Activated T-helper 1 cell treated with anti-CD3 and anti-CD28 coated beads, Interleukin-12 subunit alpha, Interleukin-12 subunit beta, Interleukin-2, Interleukin-4 antibody, amounts not matched to agents 30 ng/mL and 10 ng/mL and 1 ng/mL, durations not matched to agents 14 hours and 24 hours and 36 hours (primary cell): ENCODE data around the gene SPAG8. TPM values are rescaled to one million over a fixed set of nuclear protein-coding genes. Genes with fewer than 3 reads are reported as not detected.
A peak's percentile ranks its signal among the peaks of the same experiment; 100 is the strongest.

Experiments
- DNase-seq: peaks from one replicate; pipeline ENCODE4 v3.0.0; 2021; ENCODE audit warnings: low spot score
- H3K27ac Mint-ChIP-seq: one replicate; pipeline ENCODE4 v1.8.0; 2021; ENCODE audit warnings: mild to moderate bottlenecking, mixed read lengths
- H3K27me3 Mint-ChIP-seq: one replicate; pipeline ENCODE4 v1.8.0; 2022; ENCODE audit warnings: mild to moderate bottlenecking, moderate library complexity, mixed read lengths; ENCODE audit not compliant: insufficient read depth
- H3K36me3 Mint-ChIP-seq: one replicate; pipeline ENCODE4 v1.8.0; 2021; ENCODE audit warnings: low read depth, mixed read lengths
- H3K4me1 Mint-ChIP-seq: one replicate; pipeline ENCODE4 v1.8.0; 2021; ENCODE audit warnings: low read depth, mixed read lengths
- H3K4me3 Mint-ChIP-seq: one replicate; pipeline ENCODE4 v1.8.0; 2021; ENCODE audit warnings: mild to moderate bottlenecking, moderate library complexity, mixed read lengths
- H3K9me3 Mint-ChIP-seq: one replicate; pipeline ENCODE4 v1.8.0; 2021; ENCODE audit warnings: mixed read lengths
- intact Hi-C: fragments of 100-400 bp; cut with micrococcal nuclease; formaldehyde crosslinking; loops from one replicate; pipeline ENCODE4 v1.15.1; 2024
- total RNA-seq: library from RNA; stranded (reverse); gene quantifications from 2 replicates; pipeline ENCODE4 v1.2.3, GENCODE V29; 2022

Gene SPAG8
- total RNA-seq, 1 donor from 2014 or later = 1.0 TPM

GRCh38 chr9:35831040-35831439 lies 19.0 kb upstream of the SPAG8 start:
- Mint-ChIP-seq H3K4me3 (peak overlapping the region; percentile 12), H3K36me3 (no peaks in the 10 kb centered on the region)

GRCh38 chr9:35829764-35830096 lies 17.7 kb upstream of the SPAG8 start:
- peak overlapping the region; percentile 72 for H3K27ac Mint-ChIP-seq
- H3K27me3 Mint-ChIP-seq = peaks cover 3% of the 10 kb centered on the region
- peak overlapping the region; percentile 87 for H3K4me3 Mint-ChIP-seq
- H3K4me1 Mint-ChIP-seq = peaks cover 25% of the 10 kb centered on the region
- H3K36me3 Mint-ChIP-seq = no peaks in the 10 kb centered on the region
- DNase-seq = no peak
- intact Hi-C loops = loop anchor here (1.0 to 10.0 kb wide), 12 partner anchors 14 to 712 kb away; partner anchors contain the start of genes ATOSB, CD72, CREB3 and GBA2
- no peaks in the 10 kb centered on the region for H3K9me3 Mint-ChIP-seq

More at GRCh38 chr9:35831040-35831439, 19.0 kb upstream of the SPAG8 start:
- DNase-seq = no peak
- H3K4me1 Mint-ChIP-seq = peaks cover 25% of the 10 kb centered on the region
- H3K27ac Mint-ChIP-seq = no peak overlapping the region
- peaks cover 3% of the 10 kb centered on the region for H3K27me3 Mint-ChIP-seq
- intact Hi-C loops = no loop called here
- no peaks in the 10 kb centered on the region for H3K9me3 Mint-ChIP-seq

DNA sequence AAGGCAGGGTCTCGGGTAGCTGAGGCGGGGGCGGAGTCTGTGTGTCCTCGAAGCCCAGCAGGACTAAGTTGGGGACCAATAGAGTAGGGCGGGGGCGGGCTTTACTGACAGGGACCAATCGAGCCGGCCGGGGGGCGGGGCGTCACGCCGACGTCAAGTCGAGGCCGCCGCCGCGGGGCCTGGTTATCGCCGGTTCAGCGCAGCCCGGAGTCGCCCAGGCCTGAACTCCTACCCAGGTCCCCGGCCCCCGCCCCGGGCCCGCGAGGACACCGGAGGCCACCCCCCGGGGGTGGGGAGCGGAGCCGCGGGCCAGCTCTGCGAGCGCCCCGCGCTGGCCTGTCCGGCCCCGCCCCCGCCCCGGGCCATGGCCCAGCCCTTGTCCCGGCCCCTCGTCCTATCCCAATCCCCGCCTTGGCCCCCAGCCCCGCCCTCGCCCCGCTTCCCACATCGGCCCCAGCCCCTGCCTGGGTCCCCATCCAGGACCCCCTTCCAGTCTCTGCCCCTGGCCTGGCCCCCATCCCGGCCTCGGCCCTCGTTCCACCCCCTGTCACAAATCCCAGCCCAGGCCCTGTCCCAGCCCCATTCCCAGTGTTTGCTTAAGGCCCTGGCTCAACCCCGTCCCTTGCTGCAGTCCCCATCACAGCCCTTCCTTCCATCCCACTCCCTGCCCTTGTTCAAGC lies 17.2 kb upstream of the SPAG8 start, which contains the start of gene TMEM8B:
Gene TMEM8B (plus strand): TSS at position 145 of the 680 bp plus-strand sequence. CDS start 220 bp downstream, at position 365.
- H3K9me3 Mint-ChIP-seq = no peaks in the 10 kb centered on the region
- H3K27me3 Mint-ChIP-seq = peaks cover 3% of the 10 kb centered on the region
- intact Hi-C loops = loop anchor here (1.0 to 10.0 kb wide), 12 partner anchors 14 to 712 kb away; partner anchors contain the start of genes ATOSB, CD72, CREB3 and GBA2
- peak; percentile 86 for DNase-seq
- H3K36me3 Mint-ChIP-seq = no peaks in the 10 kb centered on the region
- peaks cover 22% of the 10 kb centered on the region for H3K4me1 Mint-ChIP-seq
- H3K27ac Mint-ChIP-seq = peak within 1 kb of the TSS; percentile 89
- peak within 1 kb of the TSS; percentile 91 for H3K4me3 Mint-ChIP-seq

- intact Hi-C loops = loop anchor here (1.0 to 10.0 kb wide), 12 partner anchors 13 to 711 kb away; partner anchors contain the start of genes ATOSB, CD72, CREB3 and GBA2
- H3K36me3 Mint-ChIP-seq = no peaks in the 10 kb centered on the region
- peak within 1 kb of the TSS; percentile 89 for H3K27ac Mint-ChIP-seq
- H3K4me3 Mint-ChIP-seq = peak within 1 kb of the TSS; percentile 91
- peak; percentile 29 for DNase-seq
- H3K9me3 Mint-ChIP-seq = no peaks in the 10 kb centered on the region
- H3K27me3 Mint-ChIP-seq = peaks cover 3% of the 10 kb centered on the region
- peaks cover 22% of the 10 kb centered on the region for H3K4me1 Mint-ChIP-seq
These were observed 16.6 kb upstream of the SPAG8 start, which contains the start of gene FAM221B for GRCh38 chr9:35828716-35829083. FAM221B (minus strand) TSS chr9:35828732; CDS start chr9:35826161, 2,571 bp downstream.

DNA sequence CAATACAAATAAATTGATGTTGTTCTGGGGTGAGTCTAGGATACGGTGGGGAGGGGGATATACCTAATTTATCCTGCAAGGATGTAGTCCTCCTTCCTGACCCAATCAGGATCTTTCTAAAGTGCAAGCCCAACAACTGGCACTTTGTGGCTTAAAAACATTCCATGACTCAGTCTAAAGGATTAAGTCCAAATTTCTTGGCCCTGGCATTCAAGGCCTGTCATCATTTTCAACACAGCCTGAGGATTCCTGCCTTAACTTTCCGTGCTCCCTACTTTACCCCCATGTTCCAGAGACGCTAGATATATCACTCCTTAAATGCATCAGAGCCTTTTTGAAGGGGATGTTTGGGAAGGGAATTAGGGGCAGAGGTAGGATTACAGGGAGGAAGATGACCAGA lies 15.4 kb upstream of the SPAG8 start:
- intact Hi-C loops = loop anchor here (5.0 to 10.0 kb wide), 4 partner anchors 207 to 710 kb away; partner anchors contain the start of genes ATOSB, CD72, RECK and RNF38
- no peak for DNase-seq
- H3K4me3 Mint-ChIP-seq = peak overlapping the region; percentile 91
- peaks cover 3% of the 10 kb centered on the region for H3K27me3 Mint-ChIP-seq
- no peak overlapping the region for H3K27ac Mint-ChIP-seq
- H3K4me1 Mint-ChIP-seq = peaks cover 22% of the 10 kb centered on the region
- H3K36me3 Mint-ChIP-seq = no peaks in the 10 kb centered on the region
- no peaks in the 10 kb centered on the region for H3K9me3 Mint-ChIP-seq

- peaks cover 22% of the 10 kb centered on the region for H3K4me1 Mint-ChIP-seq
These were observed 14.1 kb upstream of the SPAG8 start for GRCh38 chr9:35826071-35826701.

GRCh38 chr9:35822926-35823325 lies 10.9 kb upstream of the SPAG8 start:
- Mint-ChIP-seq H3K36me3 (no peaks in the 10 kb centered on the region), H3K9me3 (no peaks in the 10 kb centered on the region), H3K4me1 (no peaks in the 10 kb centered on the region), H3K27ac (no peak overlapping the region), H3K27me3 (peaks cover 3% of the 10 kb centered on the region), H3K4me3 (no peak overlapping the region)
- intact Hi-C loops = loop anchor here (10.0 kb wide), 2 partner anchors 212 to 582 kb away; partner anchors contain the start of genes RECK and RNF38
- DNase-seq = no peak

More at GRCh38 chr9:35826071-35826701, 14.1 kb upstream of the SPAG8 start:
- intact Hi-C loops = loop anchor here (1.0 to 10.0 kb wide), 6 partner anchors 36 to 709 kb away; partner anchors contain the start of genes ATOSB, CD72, RECK and RNF38
- no peaks in the 10 kb centered on the region for H3K36me3 Mint-ChIP-seq
- no peaks in the 10 kb centered on the region for H3K9me3 Mint-ChIP-seq
- DNase-seq = peak; percentile 21
- peak overlapping the region; percentile 11 for H3K4me3 Mint-ChIP-seq
- H3K27me3 Mint-ChIP-seq = peaks cover 3% of the 10 kb centered on the region
- H3K27ac Mint-ChIP-seq = no peak overlapping the region

- Mint-ChIP-seq H3K4me1 (peaks cover 6% of the 10 kb centered on the region), H3K27me3 (peaks cover 6% of the 10 kb centered on the region), H3K9me3 (no peaks in the 10 kb centered on the region), H3K4me3 (no peak overlapping the region), H3K27ac (no peak overlapping the region), H3K36me3 (no peaks in the 10 kb centered on the region)
- DNase-seq = no peak
- intact Hi-C loops = loop anchor here (10.0 kb wide), 2 partner anchors 215 to 585 kb away; partner anchors contain the start of genes RECK and RNF38
These were observed 8.0 kb upstream of the SPAG8 start for GRCh38 chr9:35820076-35820475.

DNA sequence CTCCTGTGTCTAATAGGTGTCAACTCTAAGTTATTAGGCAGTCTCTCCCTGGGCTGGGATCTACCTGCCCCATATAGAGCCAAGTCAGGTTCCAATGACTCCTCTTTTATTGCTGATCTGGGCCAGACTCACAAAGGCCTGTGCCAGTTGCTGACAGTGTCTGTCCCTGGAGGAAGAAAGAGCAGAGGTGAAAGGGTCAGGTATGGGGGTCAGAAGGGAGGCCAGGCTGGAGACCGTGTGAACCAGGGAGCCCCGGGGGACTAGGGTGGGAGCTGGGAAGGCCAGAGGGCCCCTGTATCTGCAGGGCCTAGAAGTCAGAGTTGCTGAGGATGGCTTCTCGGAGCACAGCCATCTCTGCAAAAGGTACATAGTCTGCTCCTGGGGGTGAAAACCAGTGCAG lies 6.3 kb upstream of the SPAG8 start:
- intact Hi-C loops = loop anchor here (10.0 kb wide), 2 partner anchors 316 to 436 kb away; partner anchors contain the start of genes GLIPR2 and GNE
- Mint-ChIP-seq H3K27ac (no peak overlapping the region), H3K4me3 (no peak overlapping the region), H3K27me3 (peaks cover 6% of the 10 kb centered on the region), H3K36me3 (peaks cover 3% of the 10 kb centered on the region), H3K9me3 (no peaks in the 10 kb centered on the region), H3K4me1 (peaks cover 15% of the 10 kb centered on the region)
- DNase-seq = no peak

DNA sequence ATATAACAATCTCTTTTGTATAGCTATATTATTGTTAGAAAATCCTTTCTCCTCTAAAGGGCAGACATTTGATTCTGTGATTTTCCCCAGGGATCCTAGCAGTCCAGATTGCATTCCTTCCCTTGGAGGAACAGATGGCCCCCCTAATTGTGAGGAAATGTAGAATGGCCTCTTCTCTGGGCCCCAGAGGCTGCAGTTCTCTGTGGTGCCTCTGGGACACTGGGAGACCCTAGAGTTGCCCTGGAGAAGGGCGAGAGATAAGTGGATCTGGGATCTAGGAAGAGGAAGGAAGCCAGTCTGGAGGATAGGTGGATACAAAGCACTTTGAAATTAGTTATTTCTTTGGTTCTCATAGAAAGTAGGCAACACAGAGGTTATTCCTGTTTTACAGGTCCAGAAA lies 4.6 kb upstream of the SPAG8 start:
- Mint-ChIP-seq H3K4me3 (no peak overlapping the region), H3K36me3 (peaks cover 11% of the 10 kb centered on the region), H3K27me3 (peaks cover 6% of the 10 kb centered on the region), H3K9me3 (no peaks in the 10 kb centered on the region), H3K4me1 (peaks cover 30% of the 10 kb centered on the region), H3K27ac (no peak overlapping the region)
- no peak for DNase-seq
- intact Hi-C loops = loop anchor here (10.0 kb wide), 2 partner anchors 318 to 438 kb away; partner anchors contain the start of genes GLIPR2 and GNE

DNA sequence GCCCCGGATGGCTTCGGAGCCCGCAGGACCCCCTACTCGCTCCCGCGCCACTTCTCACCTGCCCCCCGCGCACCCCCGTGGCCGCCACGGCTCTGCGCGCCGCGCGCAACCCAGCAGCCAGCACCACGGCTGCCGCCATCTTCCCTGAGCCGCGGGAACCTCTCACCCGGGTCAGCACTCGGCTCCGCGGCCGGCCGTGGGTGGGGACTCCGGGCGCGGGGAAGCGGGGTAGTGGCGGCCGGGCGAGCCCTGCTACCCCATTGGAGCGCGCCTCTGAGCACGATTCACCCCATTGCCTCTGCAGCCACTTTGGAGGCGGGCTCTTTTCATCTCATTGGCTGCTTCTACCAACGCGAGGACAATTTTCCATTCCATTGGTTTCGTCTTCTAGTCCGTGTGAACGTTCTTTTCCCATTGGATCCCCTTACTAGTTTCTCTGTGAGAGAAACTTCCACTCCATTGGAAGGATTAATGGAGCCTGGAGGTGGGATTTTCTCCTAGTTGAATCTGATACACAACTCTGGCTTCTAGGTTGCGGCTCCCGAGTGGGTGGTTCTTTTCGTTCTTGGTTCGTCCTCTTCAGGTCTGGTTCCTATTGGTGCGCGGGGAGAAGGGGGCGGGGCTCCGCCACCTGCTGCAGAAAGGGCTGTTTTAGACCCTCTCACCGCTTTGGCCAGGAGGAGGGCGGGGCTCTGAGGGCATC lies 2.9 kb upstream of the SPAG8 start, which contains the start of gene HINT2:
Gene HINT2 (minus strand): TSS at position 202 of the 703 bp plus-strand sequence. CDS start 63 bp downstream, at position 139.
- Mint-ChIP-seq H3K27me3 (peaks cover 6% of the 10 kb centered on the region), H3K9me3 (no peaks in the 10 kb centered on the region), H3K27ac (peak within 1 kb of the TSS; percentile 96), H3K4me3 (peak within 1 kb of the TSS; percentile 91), H3K4me1 (peaks cover 31% of the 10 kb centered on the region), H3K36me3 (peaks cover 11% of the 10 kb centered on the region)
- intact Hi-C loops = loop anchor here (1.0 to 10.0 kb wide), 13 partner anchors 14 to 1358 kb away; partner anchors contain the start of genes CCDC107, CLTA, DNAI1 and FAM219A
- peak; percentile 97 for DNase-seq
